T-helper 1 cell treated with Interleukin-12 subunit alpha and Interleukin-12 subunit beta and Interleukin-4 antibody, amounts not matched to agents 30 μg/mL and 1 μg/mL, for 36 hours (primary cell): ENCODE results near the gene RPTOR.

ENCODE experiments used
- H3K27ac Mint-ChIP-seq: one replicate; pipeline ENCODE4 v1.8.0; 2021; ENCODE audit warnings: mild to moderate bottlenecking, mixed read lengths
- H3K27me3 Mint-ChIP-seq: one replicate; pipeline ENCODE4 v1.8.0; 2021; ENCODE audit warnings: low read depth, mixed read lengths
- H3K36me3 Mint-ChIP-seq: one replicate; pipeline ENCODE4 v1.8.0; 2021; ENCODE audit warnings: low read depth, mixed read lengths
- H3K4me1 Mint-ChIP-seq: one replicate; pipeline ENCODE4 v1.8.0; 2021; ENCODE audit warnings: low read depth, mixed read lengths
- H3K4me3 Mint-ChIP-seq: one replicate; pipeline ENCODE4 v1.8.0; 2021; ENCODE audit warnings: mild to moderate bottlenecking, moderate library complexity, mixed read lengths
- H3K9me3 Mint-ChIP-seq: one replicate; pipeline ENCODE4 v1.8.0; 2021; ENCODE audit warnings: mixed read lengths

The RPTOR gene

DNA sequence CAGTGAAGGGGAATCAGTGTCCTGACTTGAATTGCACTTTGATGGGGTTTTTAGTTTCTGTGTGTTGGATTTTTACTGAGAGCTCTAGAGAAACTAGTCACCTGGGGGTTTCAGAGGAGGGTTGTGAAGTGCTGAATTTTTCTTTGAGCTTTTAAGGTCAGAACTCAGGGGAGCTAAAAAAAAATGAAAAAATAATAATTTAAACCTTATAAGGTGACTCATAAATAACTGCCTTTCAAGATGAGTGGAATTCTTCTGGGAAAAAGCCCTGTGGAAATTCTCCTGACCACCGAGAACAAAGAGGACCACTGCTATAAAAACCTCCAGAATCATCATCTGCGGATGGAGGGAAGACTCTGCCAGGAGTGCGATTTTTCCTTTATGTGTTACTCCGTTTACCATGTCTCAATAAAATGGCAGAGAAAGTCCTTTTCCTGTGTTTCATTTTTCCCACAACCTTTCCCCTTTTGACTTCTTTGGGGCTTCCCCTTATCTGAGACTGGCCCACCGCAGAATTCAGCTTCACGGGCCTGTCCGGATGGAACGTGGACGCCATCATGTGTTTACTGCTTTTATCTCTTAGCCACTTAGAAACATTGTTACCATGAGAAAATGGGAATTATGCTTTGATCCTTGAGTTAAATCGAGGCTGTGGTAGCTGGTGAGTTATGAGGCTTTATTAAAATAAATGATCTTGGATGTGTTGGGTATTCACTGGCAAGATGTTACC is 39.7 kb downstream of the RPTOR start:
- Mint-ChIP-seq H3K4me3 (no peak overlapping the region), H3K27ac (no peak overlapping the region), H3K4me1 (peaks cover 24% of the 10 kb centered on the region), H3K9me3 (no peaks in the 10 kb centered on the region), H3K36me3 (peaks cover 3% of the 10 kb centered on the region), H3K27me3 (no peaks in the 10 kb centered on the region)

DNA sequence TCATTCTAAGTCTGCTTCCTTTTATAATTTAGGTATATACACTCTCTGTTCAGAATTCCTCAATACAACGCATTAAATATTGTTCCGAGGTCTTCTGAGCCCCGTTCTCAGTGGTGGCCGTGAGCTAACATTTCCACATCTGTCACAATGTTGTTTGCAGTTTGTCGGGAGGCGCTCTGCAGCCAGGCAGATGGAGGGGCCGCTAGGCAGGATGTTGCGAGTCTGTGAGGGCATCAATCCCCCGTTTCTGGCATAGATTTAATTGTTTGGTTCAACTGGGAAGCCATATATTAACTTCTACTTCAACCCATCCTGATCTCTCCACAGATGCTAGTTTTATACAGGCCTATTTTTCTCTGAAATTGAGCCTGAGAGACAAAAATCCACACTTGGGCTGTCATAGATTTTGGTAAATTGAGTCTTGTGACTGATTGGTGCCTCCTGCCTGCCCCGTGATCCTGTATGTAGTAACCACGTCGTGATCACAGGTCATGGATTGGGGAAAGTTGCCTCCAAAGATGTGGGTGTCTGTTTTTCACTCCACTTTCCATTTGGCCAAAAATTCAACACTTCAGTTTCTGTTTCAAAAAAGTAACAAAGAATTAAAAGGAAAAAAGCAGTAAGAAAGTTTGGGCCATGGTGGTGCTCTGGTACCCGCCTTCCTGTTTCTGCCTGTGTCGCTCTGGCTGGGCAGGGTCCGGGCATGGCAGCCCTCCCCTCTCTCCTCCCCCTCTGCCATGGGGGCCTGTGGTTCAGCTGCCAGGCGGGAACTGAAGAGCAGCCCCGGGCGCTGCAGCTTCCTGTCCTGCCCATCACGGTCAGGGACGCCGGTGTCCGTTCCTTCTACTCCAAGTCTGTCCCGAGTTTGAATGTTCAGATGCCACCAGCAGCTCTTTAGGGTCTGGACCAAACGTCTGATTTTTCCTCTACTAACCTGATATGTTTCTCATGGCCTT is 41.5 kb downstream of the RPTOR start:
- Mint-ChIP-seq H3K27ac (peak overlapping the region; percentile 65), H3K4me1 (peaks cover 27% of the 10 kb centered on the region)

GRCh38 chr17:80586846-80587228 is 42.2 kb downstream of the RPTOR start:
- peaks cover 3% of the 10 kb centered on the region for H3K36me3 Mint-ChIP-seq
- no peaks in the 10 kb centered on the region for H3K27me3 Mint-ChIP-seq
- no peak overlapping the region for H3K4me3 Mint-ChIP-seq
- H3K4me1 Mint-ChIP-seq: peaks cover 34% of the 10 kb centered on the region
- H3K27ac Mint-ChIP-seq: peak overlapping the region; percentile 16
- H3K9me3 Mint-ChIP-seq: no peaks in the 10 kb centered on the region

More for the DNA sequence above, 41.5 kb downstream of the RPTOR start:
- H3K4me3 Mint-ChIP-seq: no peak overlapping the region
- peaks cover 3% of the 10 kb centered on the region for H3K36me3 Mint-ChIP-seq
- no peaks in the 10 kb centered on the region for H3K9me3 Mint-ChIP-seq
- H3K27me3 Mint-ChIP-seq: no peaks in the 10 kb centered on the region

DNA sequence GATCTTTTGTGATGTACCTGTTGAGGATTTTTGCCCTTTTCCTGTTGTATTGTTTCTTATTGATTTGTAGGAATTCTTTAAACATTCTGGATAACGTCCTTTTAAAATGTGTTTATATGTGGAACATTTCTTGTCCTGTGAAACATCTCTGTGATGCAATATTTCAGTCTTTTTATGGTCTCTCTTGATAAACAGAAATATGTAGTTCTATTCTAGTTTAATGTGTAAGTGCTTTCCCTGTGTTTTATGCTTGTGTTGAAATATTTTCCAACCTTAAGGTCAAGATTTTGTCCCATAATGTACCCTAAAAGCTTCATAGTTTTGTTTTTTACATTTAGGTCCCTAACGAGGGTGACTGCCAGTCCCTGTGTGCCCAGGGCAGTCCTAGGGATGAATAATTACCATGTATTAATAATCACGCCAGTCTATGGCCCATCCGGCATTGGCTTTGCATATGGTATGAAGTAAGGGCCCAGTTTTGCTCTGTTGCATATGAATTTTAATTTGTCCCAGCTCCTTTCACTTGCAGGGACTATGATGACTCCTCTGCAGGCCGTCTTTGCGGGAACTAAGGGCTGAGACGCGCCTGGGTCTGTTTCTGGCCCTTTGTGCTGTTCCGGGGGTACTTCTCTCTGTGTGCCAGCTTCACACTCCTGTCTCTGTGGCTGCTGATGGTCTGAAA is 44.2 kb downstream of the RPTOR start:
- H3K27me3 Mint-ChIP-seq: no peaks in the 10 kb centered on the region
- no peaks in the 10 kb centered on the region for H3K9me3 Mint-ChIP-seq
- no peak overlapping the region for H3K27ac Mint-ChIP-seq
- H3K36me3 Mint-ChIP-seq: peaks cover 3% of the 10 kb centered on the region
- peaks cover 38% of the 10 kb centered on the region for H3K4me1 Mint-ChIP-seq
- H3K4me3 Mint-ChIP-seq: no peak overlapping the region

GRCh38 chr17:80591788-80592187 is 47.1 kb downstream of the RPTOR start:
- Mint-ChIP-seq H3K9me3 (no peaks in the 10 kb centered on the region), H3K27me3 (no peaks in the 10 kb centered on the region), H3K4me1 (peaks cover 38% of the 10 kb centered on the region), H3K27ac (peak overlapping the region; percentile 18), H3K4me3 (peak overlapping the region; percentile 25), H3K36me3 (no peaks in the 10 kb centered on the region)

DNA sequence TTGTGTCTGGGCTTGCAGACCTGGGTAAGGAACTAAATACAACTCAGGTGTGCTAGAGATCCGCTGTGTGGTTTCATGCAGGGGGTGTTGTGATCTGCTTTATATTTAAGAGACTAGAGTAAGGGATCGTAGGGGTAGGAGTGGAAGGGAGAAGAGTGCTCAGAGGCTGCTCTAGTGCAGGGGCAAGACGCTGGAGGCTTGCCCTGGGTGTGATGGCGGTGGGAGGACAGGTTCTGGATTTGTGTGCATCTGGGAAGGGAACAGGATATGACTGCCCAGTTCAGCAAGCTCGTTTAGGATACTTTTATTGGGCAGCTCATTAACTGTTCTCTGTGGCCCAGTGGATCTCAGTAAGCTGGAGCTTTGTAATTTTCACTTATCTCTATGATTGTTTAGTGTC is 47.6 kb downstream of the RPTOR start:
- Mint-ChIP-seq H3K27me3 (no peaks in the 10 kb centered on the region), H3K27ac (peak overlapping the region; percentile 18), H3K4me1 (peaks cover 42% of the 10 kb centered on the region), H3K4me3 (no peak overlapping the region), H3K36me3 (peaks cover 1% of the 10 kb centered on the region), H3K9me3 (no peaks in the 10 kb centered on the region)

- Mint-ChIP-seq H3K4me1 (peaks cover 48% of the 10 kb centered on the region), H3K27ac (no peak overlapping the region)
Observed at GRCh38 chr17:80593181-80593580, 48.5 kb downstream of the RPTOR start.

GRCh38 chr17:80594431-80595269 is 50.0 kb downstream of the RPTOR start:
- Mint-ChIP-seq H3K4me3 (peak overlapping the region; percentile 5), H3K4me1 (peaks cover 54% of the 10 kb centered on the region), H3K9me3 (no peaks in the 10 kb centered on the region), H3K27ac (peak overlapping the region; percentile 4), H3K27me3 (no peaks in the 10 kb centered on the region), H3K36me3 (peaks cover 4% of the 10 kb centered on the region)

More at GRCh38 chr17:80593181-80593580, 48.5 kb downstream of the RPTOR start:
- Mint-ChIP-seq H3K4me3 (no peak overlapping the region), H3K36me3 (peaks cover 4% of the 10 kb centered on the region), H3K9me3 (no peaks in the 10 kb centered on the region), H3K27me3 (no peaks in the 10 kb centered on the region)

- Mint-ChIP-seq H3K36me3 (peaks cover 10% of the 10 kb centered on the region), H3K4me1 (peaks cover 49% of the 10 kb centered on the region), H3K4me3 (no peak overlapping the region), H3K27me3 (no peaks in the 10 kb centered on the region), H3K27ac (peak overlapping the region; percentile 13), H3K9me3 (no peaks in the 10 kb centered on the region)
Observed at GRCh38 chr17:80596760-80597608, 52.3 kb downstream of the RPTOR start.

- H3K9me3 Mint-ChIP-seq: no peaks in the 10 kb centered on the region
- H3K27ac Mint-ChIP-seq: no peak overlapping the region
- peaks cover 18% of the 10 kb centered on the region for H3K36me3 Mint-ChIP-seq
- H3K27me3 Mint-ChIP-seq: no peaks in the 10 kb centered on the region
- H3K4me3 Mint-ChIP-seq: no peak overlapping the region
- peaks cover 56% of the 10 kb centered on the region for H3K4me1 Mint-ChIP-seq
Observed at GRCh38 chr17:80598813-80599545, 54.3 kb downstream of the RPTOR start.

DNA sequence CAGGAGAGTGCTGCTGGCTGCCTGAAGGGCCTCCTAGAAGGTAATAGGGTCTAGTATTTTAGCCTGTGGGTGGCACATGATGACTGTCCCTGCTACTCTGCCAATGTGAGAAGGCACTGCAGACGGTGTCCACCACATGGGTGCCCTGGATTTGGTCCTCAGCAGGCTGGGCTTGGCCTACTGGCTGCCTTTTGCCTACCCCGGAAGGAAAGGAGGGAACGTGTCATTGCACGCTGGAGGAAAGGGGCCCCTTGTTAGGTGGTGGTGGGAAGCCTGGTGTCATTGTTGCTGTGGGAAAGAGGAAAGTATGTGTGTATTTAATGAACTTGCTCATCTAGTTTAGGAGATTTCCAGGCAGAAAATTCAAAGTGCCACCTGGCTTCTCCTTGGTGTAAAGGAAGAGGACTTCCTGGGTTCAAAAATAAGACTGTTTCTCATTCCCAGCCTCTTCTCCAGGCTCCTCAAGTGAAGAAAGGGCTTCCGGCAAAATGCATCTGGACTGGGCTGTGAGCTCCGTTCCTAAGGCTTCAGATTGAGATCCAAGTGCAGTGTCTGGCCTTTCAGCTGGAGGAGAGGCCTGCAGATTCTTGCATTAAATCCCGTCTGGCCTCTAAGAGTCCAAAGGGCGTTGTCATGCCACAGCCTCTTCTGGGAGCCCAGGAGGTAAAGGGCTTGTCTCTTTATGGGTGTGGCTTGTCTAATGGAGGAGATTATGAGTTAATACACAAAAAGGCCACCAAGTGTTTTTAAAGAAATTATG is 55.1 kb downstream of the RPTOR start:
- no peaks in the 10 kb centered on the region for H3K9me3 Mint-ChIP-seq
- no peaks in the 10 kb centered on the region for H3K27me3 Mint-ChIP-seq
- peak overlapping the region; percentile 64 for H3K27ac Mint-ChIP-seq
- peak overlapping the region; percentile 16 for H3K4me3 Mint-ChIP-seq
- H3K36me3 Mint-ChIP-seq: peaks cover 18% of the 10 kb centered on the region
- peaks cover 59% of the 10 kb centered on the region for H3K4me1 Mint-ChIP-seq

- Mint-ChIP-seq H3K27me3 (no peaks in the 10 kb centered on the region), H3K36me3 (peaks cover 18% of the 10 kb centered on the region), H3K27ac (no peak overlapping the region), H3K4me3 (no peak overlapping the region), H3K4me1 (peaks cover 61% of the 10 kb centered on the region), H3K9me3 (no peaks in the 10 kb centered on the region)
Observed at GRCh38 chr17:80601146-80601545, 56.5 kb downstream of the RPTOR start.
